Measurements from ENCODE around the gene CMTM1.
"Not testable (repeated sequence)": the region's sequence is repeated elsewhere in the genome, so short reads cannot be mapped to it uniquely, and the experiment has no call there.

CMTM1 gene

GRCh38 chr16:66617728-66618127 lies 51.5 kb downstream of the CMTM1 start:
- DNase-seq, result no peak

- DNase-seq, result no peak
Observed at GRCh38 chr16:66618588-66619375, 52.5 kb downstream of the CMTM1 start.

DNA sequence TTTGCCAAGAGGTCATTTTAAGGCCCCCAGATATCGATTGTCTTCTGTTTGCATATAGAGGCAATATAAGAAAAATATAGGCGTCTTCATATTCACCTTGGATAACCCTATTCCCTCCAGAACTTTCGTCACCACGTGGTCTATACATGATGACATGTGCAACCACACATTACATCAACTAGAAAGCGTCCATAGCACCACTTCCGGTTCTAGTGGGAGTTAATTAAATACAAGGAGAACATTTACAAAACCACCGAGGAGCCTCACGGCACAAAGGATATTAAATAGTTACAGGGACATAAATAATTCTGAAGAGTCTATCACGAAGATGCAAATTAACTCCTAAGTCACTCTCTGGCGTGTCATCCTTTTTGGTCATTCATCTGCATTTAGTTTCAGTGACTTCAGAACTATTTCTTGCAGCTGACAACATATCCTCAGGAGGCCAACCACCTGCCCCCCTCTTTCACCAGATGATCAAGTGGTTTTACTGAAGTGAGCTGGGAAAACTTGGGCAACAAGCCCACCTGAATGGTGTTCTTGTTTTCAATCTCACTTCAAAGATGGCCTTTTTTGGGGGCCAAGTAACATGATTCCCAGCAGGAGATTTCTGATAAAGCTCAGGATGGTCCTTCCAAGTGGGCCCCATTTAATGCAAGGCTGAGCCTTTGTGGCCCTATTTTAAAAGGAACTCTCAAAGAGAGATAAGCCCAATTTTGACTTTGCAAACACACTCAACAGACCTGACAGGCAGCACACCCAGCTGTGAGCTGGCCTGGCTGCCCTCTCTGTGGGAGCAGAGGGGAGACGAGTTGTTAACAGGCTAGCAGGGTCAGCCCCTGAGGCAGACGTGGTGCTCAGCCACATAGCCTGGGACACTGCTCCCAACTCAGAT lies 53.5 kb downstream of the CMTM1 start:
- no peak for DNase-seq

DNA sequence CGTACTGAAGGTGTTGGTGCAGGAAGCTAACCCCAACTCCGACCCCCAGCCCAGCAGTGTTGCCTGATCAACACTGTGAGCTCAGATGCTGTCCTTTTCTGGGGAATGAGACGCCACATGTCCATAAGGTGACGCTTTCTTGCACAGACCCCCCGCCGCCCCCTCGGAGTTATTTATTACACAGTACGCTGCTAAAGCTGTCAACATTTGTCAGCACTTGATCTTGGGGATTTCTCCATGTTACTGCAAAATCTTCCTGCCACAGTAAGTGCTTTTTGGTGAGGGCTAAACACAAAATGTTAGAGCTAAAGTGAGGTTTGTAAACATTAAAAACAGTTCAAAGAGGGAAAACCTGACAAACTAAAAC lies 54.2 kb downstream of the CMTM1 start:
- DNase-seq, result no peak

GRCh38 chr16:66621973-66622372 lies 55.7 kb downstream of the CMTM1 start:
- no peak for DNase-seq

GRCh38 chr16:66622863-66623262 lies 56.6 kb downstream of the CMTM1 start:
- DNase-seq, result no peak

GRCh38 chr16:66623755-66624154 lies 57.5 kb downstream of the CMTM1 start:
- no peak for DNase-seq

GRCh38 chr16:66627611-66628378 lies 61.6 kb downstream of the CMTM1 start:
- DNase-seq, result not testable (repeated sequence)

All from DMS153 (cell line).